Stimulated activated CD4-positive, alpha-beta T cell treated with anti-CD3 and anti-CD28 coated beads, TNF-alpha, amount 100 ng/mL, for 1 hour (primary cell): ENCODE data around the gene FAM180A.

Source experiments
- DNase-seq, 3 donors: peaks; one replicate each; pipeline ENCODE4 v3.0.0-alpha.2; 2020; ENCODE audit warnings: low read depth in 3 of 3, low spot score in 1 of 3

Gene FAM180A

GRCh38 chr7:135771961-135772638 is 23.5 kb upstream of the FAM180A start:
- DNase-seq = no peak

- no peak for DNase-seq
These were observed 22.4 kb upstream of the FAM180A start for GRCh38 chr7:135771051-135771450.

- no peak for DNase-seq
These were observed 21.6 kb upstream of the FAM180A start for GRCh38 chr7:135770139-135770710.

- DNase-seq = no peak
These were observed 20.6 kb upstream of the FAM180A start for GRCh38 chr7:135769005-135769802.

DNA sequence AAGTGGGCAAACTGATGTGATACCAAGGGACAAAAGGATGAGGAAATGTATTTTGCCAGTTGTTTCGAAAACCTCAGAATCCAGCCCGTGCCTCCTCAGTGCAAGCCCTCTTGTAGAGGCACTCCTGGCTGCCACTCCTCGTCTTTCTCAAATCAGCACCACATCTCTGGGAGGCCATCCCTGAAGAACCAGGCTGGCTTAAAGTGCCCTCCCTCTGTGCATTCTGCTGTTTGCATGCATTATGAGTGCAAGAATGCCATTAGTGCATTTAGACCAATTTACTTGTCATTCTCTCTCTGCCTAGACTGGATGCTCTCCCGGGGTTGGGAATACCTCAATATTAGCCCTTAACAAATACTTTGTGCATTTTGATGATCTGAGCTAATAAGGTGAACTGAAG is 19.9 kb upstream of the FAM180A start:
- DNase-seq = no peak

DNA sequence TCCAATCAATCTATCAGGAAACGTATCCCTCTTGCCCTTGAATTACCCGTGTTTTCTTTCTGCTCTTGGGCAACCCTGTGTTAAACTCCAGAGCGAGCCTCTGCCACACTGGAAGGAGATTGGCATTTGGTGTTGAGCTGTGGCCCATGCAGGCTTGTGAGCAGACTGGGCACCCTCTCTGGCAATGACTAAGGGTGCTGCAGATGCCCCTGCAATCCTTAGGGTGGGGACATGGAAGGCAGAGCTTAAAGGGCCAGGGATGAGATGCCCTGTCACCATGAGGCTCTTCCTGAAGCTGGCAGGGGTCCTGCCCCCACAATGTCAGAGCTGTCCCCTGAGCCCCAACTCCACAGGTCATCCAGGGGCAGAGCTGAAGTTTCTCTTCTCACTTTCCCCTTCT is 19.5 kb upstream of the FAM180A start:
- DNase-seq = no peak

DNA sequence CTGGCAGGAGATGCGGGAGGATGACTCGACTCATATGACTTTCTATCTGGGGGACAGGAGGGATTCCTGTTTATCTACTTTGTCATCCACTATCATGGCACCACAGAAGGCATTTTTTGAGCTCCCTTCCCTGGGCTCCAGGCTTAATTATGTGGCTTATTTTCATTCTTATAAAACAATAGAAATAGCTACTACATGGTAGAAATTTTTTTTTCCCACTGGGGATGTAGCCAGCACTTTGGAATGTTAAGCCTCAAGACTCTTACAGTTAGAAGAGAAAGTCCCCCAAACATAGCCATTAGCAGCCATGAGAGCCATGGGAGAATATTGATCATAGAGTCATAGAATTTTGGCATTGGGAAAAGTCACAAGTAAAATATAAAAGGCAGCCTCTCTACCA is 14.6 kb upstream of the FAM180A start:
- no peak for DNase-seq

GRCh38 chr7:135761751-135762488 is 13.3 kb upstream of the FAM180A start:
- DNase-seq = no peak

DNA sequence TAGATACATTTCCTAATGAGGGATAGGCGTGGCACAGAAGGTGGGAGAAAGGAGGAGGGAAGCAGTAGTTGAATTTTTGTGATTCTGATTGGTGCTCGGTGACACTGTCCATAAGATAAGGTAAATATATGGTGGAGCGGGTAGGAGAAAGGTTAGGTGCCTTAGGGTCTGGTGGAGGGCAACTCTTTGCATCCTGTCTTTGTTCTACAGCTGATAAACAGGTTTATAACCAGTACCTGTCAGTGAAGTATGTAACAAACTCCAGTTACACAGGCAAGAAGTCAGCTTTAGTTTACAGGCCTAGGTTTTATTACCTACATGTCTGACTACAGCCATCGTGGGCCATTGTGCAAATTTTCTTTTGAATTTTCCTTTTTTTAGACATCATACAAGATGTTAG is 10.9 kb upstream of the FAM180A start:
- DNase-seq = no peak

DNA sequence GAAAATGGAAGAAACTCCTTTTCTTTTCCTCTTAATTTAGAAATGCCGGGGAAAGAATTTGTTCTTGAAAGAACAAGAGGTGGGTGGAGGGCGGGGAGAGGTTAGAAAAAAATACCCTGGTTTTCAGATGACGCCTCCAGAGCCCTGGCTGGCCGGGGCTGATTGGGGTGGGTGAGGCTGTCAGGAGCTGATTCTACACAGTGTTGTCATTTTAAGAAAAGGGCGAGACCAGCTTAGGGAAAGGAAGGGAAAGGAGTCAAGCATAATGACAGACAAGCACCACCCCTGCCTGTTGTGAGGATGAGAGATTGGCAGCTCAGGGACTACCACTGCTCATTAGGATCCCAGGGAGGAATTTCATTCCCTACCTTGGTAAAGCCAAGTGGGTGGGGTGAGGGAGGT is 9.9 kb upstream of the FAM180A start:
- DNase-seq = no peak

DNA sequence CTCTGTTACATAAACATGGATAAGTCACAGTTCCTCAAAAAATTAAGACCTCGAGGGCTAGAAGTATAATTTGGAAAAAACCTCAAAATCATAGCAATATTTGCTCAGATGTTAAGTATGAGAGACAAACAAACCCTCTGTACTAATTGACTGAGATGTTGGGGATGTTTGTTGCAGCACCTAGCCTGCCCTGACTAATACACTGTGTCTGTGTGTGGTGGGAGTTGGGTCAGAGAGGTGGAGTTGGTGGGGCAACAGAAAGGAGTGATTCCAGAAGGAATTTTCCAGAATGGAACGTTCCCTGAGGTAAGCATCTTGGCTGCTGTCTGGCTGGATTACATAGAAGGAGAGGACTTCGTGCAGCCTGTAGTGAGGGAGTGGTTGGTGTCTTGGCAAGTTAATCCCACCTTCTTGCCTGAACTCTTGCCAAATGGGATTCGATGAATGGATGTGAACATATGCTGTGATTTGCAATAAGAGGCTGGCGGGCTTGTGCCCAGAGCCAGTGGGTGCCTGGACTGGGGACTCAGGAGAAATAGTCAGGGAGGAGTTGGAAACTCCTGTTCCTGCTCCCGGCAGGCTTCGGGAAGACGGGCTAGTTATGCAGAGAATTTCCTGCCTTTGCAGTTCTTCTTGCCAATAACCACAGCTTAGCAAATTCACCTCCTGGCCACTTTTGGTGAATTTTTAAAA is 9.3 kb upstream of the FAM180A start:
- DNase-seq = no peak

DNA sequence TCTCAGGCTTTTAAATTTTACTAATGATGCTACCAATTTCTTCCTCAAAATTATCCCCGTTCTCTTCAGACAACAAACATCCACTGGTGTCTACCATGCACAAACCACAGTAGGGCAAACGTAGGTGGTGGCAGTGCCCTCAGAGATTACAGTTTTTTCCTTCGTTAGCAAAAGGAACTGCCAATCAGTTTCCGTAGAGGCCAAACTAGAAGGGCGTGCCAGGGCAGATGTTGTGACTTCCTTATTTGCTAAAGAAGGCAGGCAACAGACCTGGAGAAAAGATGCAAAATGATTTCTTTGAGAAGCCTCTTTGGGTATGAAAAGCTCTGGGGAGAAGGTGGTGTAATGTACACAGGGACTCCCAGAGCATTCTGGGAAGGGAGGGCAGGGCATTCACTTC is 7.6 kb upstream of the FAM180A start:
- DNase-seq = no peak

- DNase-seq = no peak
These were observed 6.7 kb upstream of the FAM180A start for GRCh38 chr7:135755351-135755753.

GRCh38 chr7:135753616-135754413 is 5.2 kb upstream of the FAM180A start:
- no peak for DNase-seq

DNA sequence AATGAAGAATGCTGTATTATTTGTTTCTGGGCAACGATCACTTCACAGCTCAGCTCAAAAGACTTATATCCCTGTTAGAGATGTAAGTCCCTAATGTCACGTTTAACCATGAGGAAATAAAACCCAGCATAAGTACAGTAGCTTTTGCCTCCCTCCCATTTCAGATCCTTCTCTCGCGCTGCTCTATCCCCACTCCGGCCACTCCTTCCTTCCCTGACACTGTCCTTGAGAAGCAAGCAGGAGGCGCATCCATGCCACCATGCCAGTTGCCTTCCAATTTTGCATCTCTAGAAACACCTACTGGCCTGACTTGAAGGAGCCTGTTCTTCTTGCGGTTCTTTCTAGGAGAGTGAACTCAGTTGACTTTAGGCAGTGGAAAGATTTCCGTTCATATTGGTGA is 1.2 kb downstream of the FAM180A start:
- no peak for DNase-seq

GRCh38 chr7:135745703-135746312 is 2.8 kb downstream of the FAM180A start:
- no peak for DNase-seq

DNA sequence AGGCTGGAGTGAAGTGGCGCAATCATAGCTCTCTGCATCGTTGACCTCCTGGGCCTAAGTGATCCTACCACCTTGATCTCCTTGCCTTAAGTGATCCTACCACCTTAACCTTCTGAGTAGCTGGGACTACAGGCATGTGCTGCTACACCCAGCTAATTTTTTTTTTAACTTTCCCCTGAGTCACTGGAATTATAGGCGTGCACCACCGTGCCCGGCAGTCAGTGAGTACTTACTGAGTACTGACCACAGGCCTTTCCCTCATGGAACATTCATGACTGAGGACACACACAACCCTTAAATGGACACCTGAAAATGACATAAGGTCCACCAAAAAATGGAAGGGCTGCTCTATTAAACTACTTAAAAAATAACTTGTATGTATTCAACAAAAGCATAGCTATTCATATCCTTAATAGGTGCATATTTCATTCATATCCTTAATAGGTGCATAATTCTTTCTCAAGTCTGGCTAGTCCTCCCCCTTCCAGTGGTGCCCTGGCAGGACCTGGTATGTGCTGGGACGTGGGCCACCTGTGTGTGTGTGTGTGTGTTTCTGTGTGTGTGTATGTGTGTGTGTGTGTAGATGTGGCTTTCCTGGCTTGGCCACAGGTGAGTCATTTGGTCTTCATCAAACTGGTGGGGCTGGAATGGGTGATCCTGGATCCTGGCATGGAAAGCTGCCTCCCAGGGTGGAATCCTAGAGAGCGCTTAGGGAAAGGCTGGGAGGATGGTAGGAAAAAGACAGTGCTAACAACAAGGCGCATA is 3.5 kb downstream of the FAM180A start:
- no peak for DNase-seq

GRCh38 chr7:135743907-135744731 is 4.5 kb downstream of the FAM180A start:
- DNase-seq = no peak
